Caco-2 (cell line): Measurements from ENCODE around the gene MCM10. TPM values are rescaled to one million over a fixed set of nuclear protein-coding genes. Genes with fewer than 3 reads are reported as not detected.

ENCODE experiments used
- BruUV-seq: library from RNA; stranded (reverse); fragments of 400-500 nt; replicated peaks from 2 replicates; lab custom pipeline; 2021; lab: Mats Ljungman, UMichigan
- CTCF ChIA-PET: fragments of 300-600 bp; sonication (Branson Sonifier 250); formaldehyde crosslinking; loops from one replicate; lab custom pipeline; 2022; ENCODE audit warnings: antibody characterized with exemption; lab: Charles Lee
- POLR2A ChIA-PET: fragments of 300-600 bp; sonication (Branson Sonifier 250); formaldehyde crosslinking; loops from one replicate; lab custom pipeline; 2022; ENCODE audit warnings: antibody characterized with exemption; lab: Charles Lee
- DNase-seq, 2 experiments: peaks; one replicate each; pipeline versions ENCODE4 v3.0.0 to v3.0.0-alpha.2; 2020 to 2022
- H3K27me3 ChIP-seq: replicated peaks from 2 replicates; pipeline ENCODE4 v1.6.0; 2011; ENCODE audit warnings: low read length; ENCODE audit not compliant: control insufficient read depth, insufficient read depth
- H3K36me3 ChIP-seq: 2 replicates; pipeline ENCODE4 v1.5.1; 2011; ENCODE audit warnings: low read length; ENCODE audit not compliant: control insufficient read depth, insufficient read depth
- H3K4me1 ChIP-seq: fragments of 250-450 bp; sonication (Bioruptor Pico); 2 replicates; pipeline ENCODE4 v1.5.1; 2020; ENCODE audit warnings: mild to moderate bottlenecking
- H3K4me3 ChIP-seq: 2 replicates; pipeline ENCODE4 v1.5.1; 2011; ENCODE audit warnings: low read depth, mild to moderate bottlenecking, control low read depth, low read length
- H3K9me3 ChIP-seq: fragments of 250-450 bp; sonication (Bioruptor Pico); 2 replicates; pipeline ENCODE4 v1.5.1; 2020; ENCODE audit warnings: mild to moderate bottlenecking, moderate library complexity
- H3K27ac Mint-ChIP-seq: one replicate; pipeline ENCODE4 v1.8.0; 2022; ENCODE audit warnings: mixed read lengths; ENCODE audit not compliant: unreplicated experiment
- H3K27me3 Mint-ChIP-seq: one replicate; pipeline ENCODE4 v1.8.0; 2022; ENCODE audit warnings: mixed read lengths; ENCODE audit not compliant: insufficient read depth, unreplicated experiment
- H3K36me3 Mint-ChIP-seq: one replicate; pipeline ENCODE4 v1.8.0; 2022; ENCODE audit warnings: mild to moderate bottlenecking, mixed read lengths; ENCODE audit not compliant: insufficient read depth, unreplicated experiment
- H3K4me1 Mint-ChIP-seq: one replicate; pipeline ENCODE4 v1.8.0; 2022; ENCODE audit warnings: low read depth, mixed read lengths; ENCODE audit not compliant: unreplicated experiment
- H3K4me3 Mint-ChIP-seq: one replicate; pipeline ENCODE4 v1.8.0; 2022; ENCODE audit warnings: mild to moderate bottlenecking, moderate library complexity, mixed read lengths; ENCODE audit not compliant: unreplicated experiment
- H3K9me3 Mint-ChIP-seq: one replicate; pipeline ENCODE4 v1.8.0; 2022; ENCODE audit warnings: mixed read lengths; ENCODE audit not compliant: unreplicated experiment
- intact Hi-C: fragments of 100-400 bp; cut with micrococcal nuclease; formaldehyde crosslinking; loops from one replicate; pipeline ENCODE4 v1.10.0; 2022; ENCODE audit not compliant: unreplicated experiment
- total RNA-seq: library from RNA; stranded (reverse); gene quantifications from 2 replicates; pipeline ENCODE4 v1.2.3, GENCODE V29; 2022
- TF ChIP-seq, protein P1 (sequence below), 2 experiments: fragments of 200-600 bp in 1 of 2; IDR thresholded peaks; 1 replicate in 1 of 2; 2 replicates in 1 of 2; pipeline versions ENCODE4 v1.5.1 to v1.8.0; 2011 to 2022; ENCODE audit warnings: antibody characterized with exemption in 1 of 2, control low read depth in 1 of 2, inconsistent platforms in 1 of 2, low read depth in 1 of 2, low read length in 1 of 2, mild to moderate bottlenecking in 1 of 2, moderate library complexity in 1 of 2; ENCODE audit not compliant: insufficient read depth in 1 of 2, severe bottlenecking in 1 of 2, unreplicated experiment in 1 of 2

Gene MCM10
- total RNA-seq, 1 experiment from 2014 or later = 55.0 TPM

DNA sequence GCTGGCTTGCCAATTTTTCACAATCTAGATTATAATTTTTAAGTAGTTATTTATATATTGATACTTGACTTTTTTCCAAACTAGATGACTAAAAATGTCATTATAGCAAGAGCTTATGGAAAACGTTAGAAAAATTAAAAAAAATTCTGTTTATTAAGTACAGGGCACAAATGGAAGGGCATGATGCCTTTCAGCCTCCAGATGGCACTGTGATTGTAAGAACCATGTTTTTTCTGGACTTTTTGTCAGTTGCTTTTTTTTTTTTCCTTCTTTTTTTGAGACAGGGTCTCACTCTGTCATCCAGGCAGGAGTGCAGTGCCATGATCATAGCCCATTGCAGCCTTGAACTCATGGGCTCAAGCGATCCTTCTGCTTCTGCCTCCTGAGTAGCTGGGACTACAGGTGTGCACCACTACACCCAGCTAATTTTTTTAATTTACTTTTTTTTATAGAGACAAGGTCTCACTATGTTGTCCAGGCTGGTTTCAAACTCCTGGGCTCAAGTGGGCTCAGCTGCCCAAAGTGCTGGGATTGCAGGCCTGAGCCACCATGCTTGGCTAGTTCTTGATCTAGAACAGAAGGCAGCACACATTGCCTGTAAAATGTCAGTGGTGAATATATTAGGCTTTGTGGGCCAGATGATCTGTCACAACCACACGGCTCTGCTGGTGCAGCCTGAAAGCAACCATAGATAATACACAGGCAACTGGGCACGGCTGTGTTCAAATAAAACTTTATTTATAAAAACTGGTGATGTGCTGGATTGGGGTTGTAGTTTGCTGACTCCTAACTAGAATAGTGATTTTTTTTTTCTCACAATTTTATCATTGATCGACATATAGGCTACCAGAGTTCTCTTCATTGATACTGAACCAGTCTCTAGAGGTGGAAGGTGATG lies 45.4 kb downstream of the MCM10 start:
- H3K4me1 Mint-ChIP-seq = no peaks in the 10 kb centered on the region
- no peaks in the 10 kb centered on the region for H3K9me3 Mint-ChIP-seq
- H3K9me3 ChIP-seq = no peaks in the 10 kb centered on the region
- no TSS peak for BruUV-seq
- no peaks in the 10 kb centered on the region for H3K4me1 ChIP-seq
- H3K4me3 Mint-ChIP-seq = no peak overlapping the region
- intact Hi-C loops = loop anchor here (1.0 kb wide), 1 partner anchor 96 kb away; no protein-coding TSS in a partner anchor
- no peak overlapping the region for H3K27ac Mint-ChIP-seq
- H3K36me3 Mint-ChIP-seq = peaks cover 54% of the 10 kb centered on the region
- ChIA-PET POLR2A (no interaction called here), CTCF (interaction anchor here (0.7 to 1.0 kb wide), 3 partner anchors 76 to 234 kb away, joined by 3 to 7 read pairs (median 4); no protein-coding TSS in a partner anchor)
- no peaks in the 10 kb centered on the region; the same call in none of the 2 replicates for H3K36me3 ChIP-seq
- no peaks in the 10 kb centered on the region for H3K27me3 ChIP-seq
- H3K27me3 Mint-ChIP-seq = no peaks in the 10 kb centered on the region
- TF ChIP-seq, protein P1, sequence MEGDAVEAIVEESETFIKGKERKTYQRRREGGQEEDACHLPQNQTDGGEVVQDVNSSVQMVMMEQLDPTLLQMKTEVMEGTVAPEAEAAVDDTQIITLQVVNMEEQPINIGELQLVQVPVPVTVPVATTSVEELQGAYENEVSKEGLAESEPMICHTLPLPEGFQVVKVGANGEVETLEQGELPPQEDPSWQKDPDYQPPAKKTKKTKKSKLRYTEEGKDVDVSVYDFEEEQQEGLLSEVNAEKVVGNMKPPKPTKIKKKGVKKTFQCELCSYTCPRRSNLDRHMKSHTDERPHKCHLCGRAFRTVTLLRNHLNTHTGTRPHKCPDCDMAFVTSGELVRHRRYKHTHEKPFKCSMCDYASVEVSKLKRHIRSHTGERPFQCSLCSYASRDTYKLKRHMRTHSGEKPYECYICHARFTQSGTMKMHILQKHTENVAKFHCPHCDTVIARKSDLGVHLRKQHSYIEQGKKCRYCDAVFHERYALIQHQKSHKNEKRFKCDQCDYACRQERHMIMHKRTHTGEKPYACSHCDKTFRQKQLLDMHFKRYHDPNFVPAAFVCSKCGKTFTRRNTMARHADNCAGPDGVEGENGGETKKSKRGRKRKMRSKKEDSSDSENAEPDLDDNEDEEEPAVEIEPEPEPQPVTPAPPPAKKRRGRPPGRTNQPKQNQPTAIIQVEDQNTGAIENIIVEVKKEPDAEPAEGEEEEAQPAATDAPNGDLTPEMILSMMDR (IDR thresholded peaks at IDR 0.05; ENCODE audit: insufficient read depth in 1 of 2, low read depth in 1 of 2, low read length in 1 of 2, severe bottlenecking in 1 of 2, unreplicated experiment in 1 of 2) = peak; percentile 49 to 56
- H3K4me3 ChIP-seq = no peak overlapping the region
- DNase-seq = peak in 1 of 2 experiments; percentile 25

DNA sequence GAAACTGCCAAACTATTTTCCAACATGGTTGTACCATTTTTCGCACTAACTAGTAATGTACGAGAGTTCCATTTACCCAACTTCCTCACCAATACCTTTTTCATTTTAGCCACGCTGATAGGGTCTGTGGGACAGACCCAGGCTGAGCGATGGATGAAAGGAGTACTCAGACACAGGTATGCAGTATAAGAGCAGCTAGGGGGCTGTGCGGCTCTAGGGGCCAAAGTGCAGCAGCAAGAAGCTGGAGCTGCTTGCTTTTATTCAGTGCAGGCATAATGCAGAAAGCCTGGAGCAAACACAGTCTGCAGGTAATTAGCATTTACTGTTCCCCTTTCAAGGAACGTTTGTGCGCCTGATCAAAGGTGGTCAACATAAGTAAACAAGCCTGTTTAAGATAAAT lies 51.8 kb downstream of the MCM10 start:
- no peaks in the 10 kb centered on the region; the same call in none of the 2 replicates for H3K36me3 ChIP-seq
- peak; percentile 37 to 56 for DNase-seq
- no TSS peak for BruUV-seq
- TF ChIP-seq, protein P1 (IDR thresholded peaks at IDR 0.05; ENCODE audit: insufficient read depth in 1 of 2, low read depth in 1 of 2, low read length in 1 of 2, severe bottlenecking in 1 of 2, unreplicated experiment in 1 of 2) = no peak
- H3K27me3 ChIP-seq = no peaks in the 10 kb centered on the region
- H3K4me1 Mint-ChIP-seq = no peaks in the 10 kb centered on the region
- no peak overlapping the region for H3K27ac Mint-ChIP-seq
- H3K27me3 Mint-ChIP-seq = no peaks in the 10 kb centered on the region
- peaks cover 6% of the 10 kb centered on the region; the same call in 1 of the 2 replicates for H3K4me1 ChIP-seq
- H3K36me3 Mint-ChIP-seq = peaks cover 48% of the 10 kb centered on the region
- no peak overlapping the region for H3K4me3 ChIP-seq
- peaks cover 15% of the 10 kb centered on the region for H3K9me3 Mint-ChIP-seq
- intact Hi-C loops = no loop called here
- no peak overlapping the region for H3K4me3 Mint-ChIP-seq
- CTCF ChIA-PET = no interaction called here
- POLR2A ChIA-PET = interaction anchor here (0.6 kb wide), 1 partner anchor 89 kb away, joined by 5 read pairs; no protein-coding TSS in a partner anchor
- no peaks in the 10 kb centered on the region for H3K9me3 ChIP-seq

DNA sequence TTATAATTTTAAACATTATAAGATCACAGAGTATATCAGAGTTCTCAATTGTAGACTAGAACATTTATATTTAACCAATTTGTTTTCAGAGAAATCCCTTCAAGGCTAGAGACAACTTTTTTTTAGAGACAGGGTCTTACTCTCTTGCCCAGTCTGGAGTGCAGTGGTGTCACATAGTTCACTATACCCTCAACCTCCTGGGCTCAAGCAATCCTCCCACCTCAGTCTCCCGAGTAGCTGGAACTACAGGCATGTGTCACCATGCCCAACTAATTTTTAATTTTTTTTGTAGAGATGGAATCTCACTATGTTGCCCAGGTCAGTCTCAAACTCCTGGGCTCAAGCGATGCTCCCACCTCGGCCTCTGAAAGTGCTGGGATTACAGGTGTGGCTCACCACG lies 57.5 kb downstream of the MCM10 start:
- H3K36me3 ChIP-seq = no peaks in the 10 kb centered on the region
- BruUV-seq = no TSS peak
- Mint-ChIP-seq H3K27me3 (no peaks in the 10 kb centered on the region), H3K27ac (no peak overlapping the region), H3K4me3 (no peak overlapping the region), H3K4me1 (no peaks in the 10 kb centered on the region), H3K36me3 (peaks cover 5% of the 10 kb centered on the region), H3K9me3 (peaks cover 3% of the 10 kb centered on the region)
- no peak for DNase-seq
- TF ChIP-seq, protein P1 (IDR thresholded peaks at IDR 0.05; ENCODE audit: insufficient read depth in 1 of 2, low read depth in 1 of 2, low read length in 1 of 2, severe bottlenecking in 1 of 2, unreplicated experiment in 1 of 2) = no peak
- no peaks in the 10 kb centered on the region for H3K4me1 ChIP-seq
- no peaks in the 10 kb centered on the region for H3K9me3 ChIP-seq
- H3K27me3 ChIP-seq = no peaks in the 10 kb centered on the region
- intact Hi-C loops = no loop called here
- POLR2A ChIA-PET = no interaction called here
- CTCF ChIA-PET = interaction anchor here (1.0 kb wide), 1 partner anchor 84 kb away, joined by 4 read pairs; no protein-coding TSS in a partner anchor
- no peak overlapping the region for H3K4me3 ChIP-seq
